ENCODE results near the gene ATAD1. TPM values are rescaled to one million over a fixed set of nuclear protein-coding genes. Genes with fewer than 3 reads are reported as not detected.

ATAD1 gene
- total and polyA plus RNA-seq, 2 of the 4 experiments (the other 2 are of a cell fraction): 12.7 to 21.9 TPM

GRCh38 chr10:87841186-87841585 lies 23.2 kb upstream of the ATAD1 start:
- Histone ChIP-seq H3K9me3 (ENCODE audit: control insufficient read depth, insufficient read depth, low read length) (no peaks in the 10 kb centered on the region), H3K4me1 (ENCODE audit: control insufficient read depth, insufficient read depth, low read length) (peaks cover 7% of the 10 kb centered on the region; the same call in 1 of the 2 replicates), H2AK5ac (ENCODE audit: low read depth, low read length) (peak overlapping the region; percentile 25; the same call in 1 of the 2 replicates), H3K18ac (ENCODE audit: low read depth, low read length) (peak overlapping the region; percentile 7; the same call in 1 of the 2 replicates), H4K5ac (ENCODE audit: low read depth, low read length) (no peak overlapping the region), H2BK120ac (ENCODE audit: low read depth, low read length) (peak overlapping the region; percentile 39; the same call in 1 of the 2 replicates), H3K4me3 (ENCODE audit: insufficient read depth, low read depth, low read length) (no peak overlapping the region), H3K4me2 (ENCODE audit: low read depth, low read length) (no peak overlapping the region), H4K8ac (ENCODE audit: low read depth in 2 of 2, low read length in 2 of 2) (0 out of 4 replicates have a peak overlapping the region, but pooled peaks of 1 of the 2 experiments have one; percentile 40), H2BK5ac (ENCODE audit: low read depth, low read length, poor library complexity, severe bottlenecking) (peak overlapping the region; percentile 50), H4K20me1 (ENCODE audit: insufficient read depth, low read length) (no peaks in the 10 kb centered on the region), H3K9me1 (ENCODE audit: insufficient read depth, low read length) (peaks cover 14% of the 10 kb centered on the region), H3K36me3 (ENCODE audit: control insufficient read depth, insufficient read depth, low read length) (no peaks in the 10 kb centered on the region), H3K23ac (ENCODE audit: low read depth, low read length) (0 out of 2 replicates have a peak overlapping the region, but pooled peaks have one; percentile 31), H4K91ac (ENCODE audit: insufficient read depth, low read depth, low read length) (0 out of 2 replicates have a peak overlapping the region, but pooled peaks have one; percentile 5), H3K9ac (ENCODE audit: low read depth, low read length) (no peak overlapping the region), H2BK20ac (ENCODE audit: low read depth, low read length) (peak overlapping the region; percentile 57; the same call in 1 of the 2 replicates), H2AK9ac (replicated peaks; ENCODE audit: low read depth, low read length, poor library complexity) (no peak overlapping the region), H3K56ac (ENCODE audit: extremely low read depth, insufficient read depth, low read length) (no peak overlapping the region), H3K27me3 (ENCODE audit: control insufficient read depth, insufficient read depth, low read length) (no peaks in the 10 kb centered on the region), H3K27ac (ENCODE audit: insufficient read depth, low read length) (no peak overlapping the region), H2AFZ (replicated peaks; ENCODE audit: low read length, poor library complexity) (no peak overlapping the region), H3K14ac (replicated peaks; ENCODE audit: low read depth, low read length) (no peak overlapping the region), H3K79me1 (ENCODE audit: low read depth in 1 of 2, low read length in 2 of 2) (peaks cover 0 to 10% of the 10 kb centered on the region in 2 experiments; a peak in 2 of 4 replicates), H3K4ac (ENCODE audit: low read depth, low read length) (peak overlapping the region; percentile 36; the same call in 1 of the 2 replicates), H2BK15ac (ENCODE audit: low read depth, low read length) (no peak overlapping the region; the same call in 2 of the 3 replicates)
- no TSS peak for BruUV-seq (replicated peaks)
- TF ChIP-seq SMC3 (IDR thresholded peaks at IDR 0.05; ENCODE audit: low read depth, low read length) (no peak), RAD21 (IDR thresholded peaks at IDR 0.05; ENCODE audit: low read length) (no peak), USF2 (IDR thresholded peaks at IDR 0.05; ENCODE audit: low read depth, low read length) (peak; percentile 49; the same call in 1 of the 2 replicates), FOS (IDR thresholded peaks at IDR 0.05; ENCODE audit: low read depth, low read length) (no peak), POLR2A (IDR thresholded peaks at IDR 0.05; ENCODE audit: low read depth, low read length) (no peak), CEBPB (IDR thresholded peaks at IDR 0.05; ENCODE audit: low read depth, low read length) (no peak), CTCF (conservative IDR thresholded peaks at IDR 0.05; ENCODE audit: low read depth, low read length) (no peak), CHD1 (IDR thresholded peaks at IDR 0.05; ENCODE audit: low read depth, low read length) (no peak), MAFK (IDR thresholded peaks at IDR 0.05; ENCODE audit: low read depth, low read length) (no peak), BHLHE40 (IDR thresholded peaks at IDR 0.05; ENCODE audit: low read depth, low read length) (peak; percentile 12; the same call in 1 of the 2 replicates), RCOR1 (IDR thresholded peaks at IDR 0.05; ENCODE audit: insufficient replicate concordance, low read length) (no peak), ELK1 (IDR thresholded peaks at IDR 0.05; ENCODE audit: borderline replicate concordance, low read depth, low read length) (no peak), MXI1 (IDR thresholded peaks at IDR 0.05; ENCODE audit: borderline replicate concordance, low read depth, low read length) (no peak), MAZ (IDR thresholded peaks at IDR 0.05; ENCODE audit: borderline replicate concordance, low read depth, low read length) (no peak), RFX5 (IDR thresholded peaks at IDR 0.05; ENCODE audit: low read depth, low read length) (no peak)
- ATAC-seq (ENCODE audit: low read depth): no peak
- intact Hi-C loops (cut with micrococcal nuclease) (no loop called here), in situ Hi-C loops (cut with MboI; ENCODE audit: low sequenced_read_pairs) (no loop called here), dilution Hi-C loops (cut with HindIII; ENCODE audit: low sequenced_read_pairs, unreplicated experiment) (no loop called here)
- 100% methylated on average over 2 of the region's 3 CpGs; no CpG with 5 or more reads in 1 of the 2 experiments for WGBS, 2 experiments (ENCODE audit: extremely low coverage in 2 of 2, insufficient read length in 1 of 2)
- peak; percentile 52 for DNase-seq
- ChIA-PET POLR2A (ENCODE audit: unreplicated experiment) (no interaction called here), CTCF (interaction anchor here (0.6 kb wide), 1 partner anchor 969 kb away, joined by 4 read pairs; no protein-coding TSS in a partner anchor)

Measured in IMR-90 (cell line).